Activated naive CD8-positive, alpha-beta T cell (primary cell): ENCODE data around the gene HAO1.

ENCODE experiments used
- H3K27ac Mint-ChIP-seq: one replicate; pipeline ENCODE4 v1.8.0; 2021; ENCODE audit warnings: mixed read lengths
- H3K27me3 Mint-ChIP-seq: one replicate; pipeline ENCODE4 v1.8.0; 2021; ENCODE audit warnings: mixed read lengths
- H3K36me3 Mint-ChIP-seq: one replicate; pipeline ENCODE4 v1.8.0; 2021; ENCODE audit warnings: mixed read lengths
- H3K4me1 Mint-ChIP-seq: one replicate; pipeline ENCODE4 v1.8.0; 2021; ENCODE audit warnings: low read depth, mixed read lengths
- H3K4me3 Mint-ChIP-seq: one replicate; pipeline ENCODE4 v1.8.0; 2021; ENCODE audit warnings: mild to moderate bottlenecking, mixed read lengths
- H3K9me3 Mint-ChIP-seq: one replicate; pipeline ENCODE4 v1.8.0; 2021; ENCODE audit warnings: low read depth, mixed read lengths

The HAO1 gene

DNA sequence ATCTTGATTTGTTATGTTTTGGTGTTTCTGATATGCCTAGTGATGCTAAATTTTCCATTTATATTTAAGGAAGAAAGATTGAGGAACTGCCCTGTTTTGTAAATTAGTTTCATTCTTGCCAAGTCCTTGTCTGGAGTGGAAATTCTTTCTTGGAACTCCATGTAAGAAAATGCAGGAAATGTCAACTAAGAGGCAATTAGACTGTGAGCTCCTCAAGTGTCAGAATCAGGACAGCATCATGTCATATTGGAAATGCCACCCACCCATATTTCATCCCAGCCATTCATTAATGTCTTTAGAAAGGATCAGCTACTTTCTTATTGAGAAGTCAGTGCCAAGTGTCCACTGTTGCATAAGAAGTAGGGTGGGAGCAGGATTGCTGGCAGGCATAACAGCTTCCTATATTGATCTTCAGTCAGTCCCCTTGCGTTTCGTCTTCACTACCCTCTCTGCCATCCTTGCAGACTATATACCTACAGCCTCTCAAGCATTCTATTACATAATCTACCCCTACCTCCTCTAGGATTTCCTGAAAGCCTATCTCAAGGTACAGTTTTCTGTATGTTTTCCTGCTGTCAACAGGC is 42.4 kb downstream of the HAO1 start:
- H3K27me3 Mint-ChIP-seq = peaks cover 5% of the 10 kb centered on the region
- no peak overlapping the region for H3K4me3 Mint-ChIP-seq
- H3K36me3 Mint-ChIP-seq = no peaks in the 10 kb centered on the region
- no peaks in the 10 kb centered on the region for H3K4me1 Mint-ChIP-seq
- H3K27ac Mint-ChIP-seq = no peak overlapping the region
- H3K9me3 Mint-ChIP-seq = no peaks in the 10 kb centered on the region

DNA sequence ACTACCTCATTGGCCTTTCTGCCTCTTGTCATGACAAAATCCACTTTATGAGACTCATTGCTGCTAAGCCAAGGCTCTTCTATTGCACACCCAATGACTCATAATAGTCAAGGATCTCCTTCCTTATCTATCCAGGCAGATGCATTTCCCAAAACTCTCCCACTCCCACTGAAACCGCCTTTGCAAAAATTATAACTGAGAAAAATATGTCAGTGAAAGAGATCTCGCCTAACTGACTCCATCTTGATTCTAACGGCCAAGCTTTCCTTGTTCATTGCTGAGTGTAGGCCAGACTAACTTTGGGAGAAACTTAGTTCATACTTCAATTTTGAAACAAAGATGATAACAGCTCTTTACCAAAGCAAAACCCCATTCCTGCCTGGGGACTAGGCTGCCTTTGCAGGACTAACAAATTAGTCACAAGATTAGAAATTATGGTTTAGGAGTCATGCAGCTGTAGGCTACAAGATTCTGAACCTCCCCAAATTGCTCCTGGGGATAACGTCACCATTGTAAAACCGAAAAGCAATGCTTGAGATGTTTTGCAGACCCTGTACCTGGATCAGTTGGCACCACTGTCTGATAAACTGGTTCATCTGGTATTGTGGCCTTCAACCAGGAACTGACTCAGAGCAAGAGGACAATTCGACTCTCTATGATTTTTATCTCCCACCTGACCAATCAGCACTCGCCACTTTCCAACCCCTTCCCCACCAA is 47.1 kb downstream of the HAO1 start:
- Mint-ChIP-seq H3K27me3 (peaks cover 5% of the 10 kb centered on the region), H3K9me3 (no peaks in the 10 kb centered on the region), H3K27ac (no peak overlapping the region), H3K4me3 (no peak overlapping the region), H3K4me1 (no peaks in the 10 kb centered on the region), H3K36me3 (no peaks in the 10 kb centered on the region)

DNA sequence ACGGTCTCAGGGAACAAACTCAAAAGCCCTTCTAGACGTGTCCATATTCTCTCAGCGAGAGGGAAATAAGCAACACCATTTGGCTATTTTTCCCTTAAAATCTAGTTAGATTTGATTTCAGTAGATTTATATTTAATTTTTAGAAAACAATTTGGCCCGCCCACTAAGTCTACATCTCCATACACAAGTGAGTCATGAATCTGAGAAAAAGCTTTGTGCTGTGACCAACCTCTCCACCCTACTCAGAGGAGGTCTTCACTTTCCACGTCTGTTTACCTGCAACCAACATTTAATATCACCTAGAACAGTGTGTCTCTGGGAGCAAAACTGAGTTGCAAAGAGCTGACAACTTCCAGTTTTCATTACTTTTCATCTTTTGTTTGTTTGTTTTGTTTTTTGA is 48.6 kb downstream of the HAO1 start:
- no peak overlapping the region for H3K4me3 Mint-ChIP-seq
- H3K4me1 Mint-ChIP-seq = no peaks in the 10 kb centered on the region
- peaks cover 5% of the 10 kb centered on the region for H3K27me3 Mint-ChIP-seq
- no peak overlapping the region for H3K27ac Mint-ChIP-seq
- H3K36me3 Mint-ChIP-seq = no peaks in the 10 kb centered on the region
- H3K9me3 Mint-ChIP-seq = no peaks in the 10 kb centered on the region

DNA sequence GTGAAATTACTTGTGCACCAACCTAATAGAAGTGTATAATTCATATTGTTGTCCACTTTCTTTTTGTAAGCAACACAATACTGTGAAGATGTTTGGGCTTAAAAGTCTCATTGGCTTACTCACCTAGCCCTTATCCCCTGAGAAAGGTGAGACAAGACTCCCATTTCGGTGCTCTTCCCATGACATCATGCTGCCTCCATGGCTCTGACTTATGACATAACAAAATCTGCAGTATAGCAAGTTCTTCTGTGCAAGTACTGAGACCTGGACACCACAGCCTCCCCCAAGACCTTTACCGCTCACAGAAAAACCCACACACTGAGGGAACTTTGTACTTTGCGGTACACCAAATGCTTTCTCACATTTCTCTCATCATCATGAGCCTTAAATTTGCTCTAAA is 50.5 kb downstream of the HAO1 start:
- Mint-ChIP-seq H3K4me1 (no peaks in the 10 kb centered on the region), H3K27me3 (peaks cover 2% of the 10 kb centered on the region), H3K4me3 (no peak overlapping the region), H3K9me3 (no peaks in the 10 kb centered on the region), H3K36me3 (no peaks in the 10 kb centered on the region), H3K27ac (no peak overlapping the region)

DNA sequence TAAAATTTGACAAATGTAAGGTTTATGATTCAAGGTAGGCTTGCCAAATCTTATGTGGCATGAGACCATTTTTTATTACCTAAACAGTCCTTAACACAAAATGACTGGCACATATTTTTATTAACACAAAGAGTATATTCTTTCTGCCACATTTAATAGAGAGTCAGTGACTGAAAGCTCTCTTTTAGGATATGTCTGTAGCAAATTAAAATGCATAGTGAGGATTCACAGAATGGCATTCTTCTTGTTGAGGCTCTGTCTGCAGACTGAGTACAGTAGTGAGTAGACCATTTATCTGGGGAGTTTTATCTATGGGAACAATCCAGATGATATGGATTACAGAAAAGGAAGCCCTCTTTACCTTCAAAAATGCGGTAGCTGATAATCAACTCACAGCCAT is 56.5 kb downstream of the HAO1 start:
- H3K4me3 Mint-ChIP-seq = no peak overlapping the region
- no peaks in the 10 kb centered on the region for H3K4me1 Mint-ChIP-seq
- H3K27ac Mint-ChIP-seq = no peak overlapping the region
- H3K27me3 Mint-ChIP-seq = peaks cover 2% of the 10 kb centered on the region
- no peaks in the 10 kb centered on the region for H3K9me3 Mint-ChIP-seq
- no peaks in the 10 kb centered on the region for H3K36me3 Mint-ChIP-seq

DNA sequence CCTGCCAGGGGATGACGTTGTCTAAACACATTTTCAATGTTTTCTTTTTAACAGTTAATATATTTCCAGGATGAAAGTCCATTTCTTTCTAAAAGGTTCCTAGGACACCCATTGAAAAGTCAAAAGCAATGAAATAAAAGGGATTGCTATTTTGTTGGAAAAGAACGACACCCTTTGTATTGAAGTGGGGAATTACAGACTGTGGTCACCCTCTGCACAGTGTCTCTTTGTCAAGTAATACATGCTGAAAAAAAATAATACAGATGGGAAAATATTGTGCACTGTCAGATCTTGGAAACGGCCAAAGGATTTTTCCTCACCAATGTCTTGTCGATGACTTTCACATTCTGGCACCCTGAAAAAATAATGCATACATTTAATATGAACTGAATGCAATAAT is 56.9 kb downstream of the HAO1 start:
- Mint-ChIP-seq H3K9me3 (no peaks in the 10 kb centered on the region), H3K4me1 (no peaks in the 10 kb centered on the region), H3K4me3 (no peak overlapping the region), H3K27me3 (peaks cover 3% of the 10 kb centered on the region), H3K36me3 (no peaks in the 10 kb centered on the region), H3K27ac (no peak overlapping the region)

DNA sequence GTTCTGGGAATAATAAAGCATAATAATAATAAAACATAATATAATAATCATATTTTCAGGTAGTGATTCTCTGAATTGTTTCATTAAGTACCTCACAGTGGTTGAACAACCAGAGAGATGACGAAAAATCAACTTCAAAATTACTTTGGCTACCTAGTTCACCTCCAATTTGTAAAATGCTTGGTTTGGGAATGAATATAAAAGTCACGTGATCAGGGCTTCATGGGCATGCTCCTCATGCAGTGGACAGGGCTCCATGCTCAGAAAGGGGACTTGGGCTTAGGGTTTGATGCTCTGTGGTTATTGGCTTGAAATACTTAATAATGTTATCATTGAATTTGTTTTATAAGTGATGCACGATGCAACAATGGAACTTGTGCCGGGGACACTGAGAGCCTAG is 58.2 kb downstream of the HAO1 start:
- H3K9me3 Mint-ChIP-seq = no peaks in the 10 kb centered on the region
- no peaks in the 10 kb centered on the region for H3K36me3 Mint-ChIP-seq
- H3K27ac Mint-ChIP-seq = no peak overlapping the region
- H3K4me3 Mint-ChIP-seq = no peak overlapping the region
- H3K27me3 Mint-ChIP-seq = peaks cover 3% of the 10 kb centered on the region
- no peaks in the 10 kb centered on the region for H3K4me1 Mint-ChIP-seq

DNA sequence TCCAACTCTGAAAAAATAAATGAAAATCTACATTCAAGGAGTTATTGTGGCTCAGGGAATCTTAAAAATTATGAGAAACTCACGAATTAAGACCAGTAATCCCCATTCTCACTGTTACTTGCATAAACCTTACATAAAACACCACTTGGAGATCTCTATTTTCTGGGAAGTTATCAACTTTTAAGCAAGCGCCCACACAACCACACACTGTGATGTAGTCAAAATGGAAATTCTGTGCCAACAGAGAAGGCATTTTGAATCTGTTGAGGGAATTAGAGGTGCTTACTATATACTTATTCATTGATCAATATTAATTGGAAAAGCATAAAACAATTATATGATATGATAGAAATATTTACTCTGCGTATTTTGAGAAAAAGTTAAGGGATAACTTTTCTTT is 58.7 kb downstream of the HAO1 start:
- H3K9me3 Mint-ChIP-seq = no peaks in the 10 kb centered on the region
- H3K36me3 Mint-ChIP-seq = no peaks in the 10 kb centered on the region
- H3K27me3 Mint-ChIP-seq = peaks cover 3% of the 10 kb centered on the region
- no peaks in the 10 kb centered on the region for H3K4me1 Mint-ChIP-seq
- H3K4me3 Mint-ChIP-seq = no peak overlapping the region
- H3K27ac Mint-ChIP-seq = no peak overlapping the region

DNA sequence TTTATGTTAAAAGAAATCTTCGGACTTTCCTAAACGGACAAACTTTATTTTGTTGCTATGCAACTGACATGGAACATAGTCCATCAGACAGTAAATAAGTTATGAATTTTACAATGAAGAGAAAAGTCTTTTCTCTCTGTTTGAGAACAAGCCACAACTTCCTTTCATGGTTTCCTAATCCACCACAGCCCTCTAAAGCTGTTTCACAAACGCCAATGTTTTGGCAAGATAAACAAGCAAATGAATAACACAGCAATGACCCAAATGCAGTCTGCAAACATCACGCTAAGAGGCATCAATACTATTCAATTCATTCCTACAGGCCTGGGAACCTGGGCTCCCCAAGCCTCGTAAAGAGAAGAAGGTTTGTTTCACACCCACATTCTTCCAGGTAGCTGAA is 60.4 kb downstream of the HAO1 start:
- Mint-ChIP-seq H3K9me3 (no peaks in the 10 kb centered on the region), H3K4me3 (no peak overlapping the region)

DNA sequence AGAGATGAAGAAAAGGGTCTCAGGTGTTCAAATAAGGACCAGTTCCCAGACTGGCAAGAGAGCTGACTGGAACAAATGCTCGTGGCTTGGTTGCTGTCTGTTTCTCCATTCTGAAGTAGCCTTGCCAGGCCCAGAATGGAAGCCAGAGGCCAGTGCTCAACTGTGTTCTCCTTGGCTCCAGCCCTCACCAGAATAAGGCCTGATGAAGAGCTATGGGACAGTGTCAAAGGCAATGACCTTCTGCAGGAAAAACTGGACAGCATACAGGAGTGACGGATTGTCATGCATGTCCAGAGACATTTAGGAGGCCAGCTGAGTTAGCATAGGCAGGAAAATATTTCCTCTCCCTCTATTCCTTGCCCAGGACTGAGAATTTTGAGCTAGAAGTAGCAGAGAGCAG is 72.2 kb downstream of the HAO1 start:
- H3K36me3 Mint-ChIP-seq = no peaks in the 10 kb centered on the region
- H3K4me3 Mint-ChIP-seq = no peak overlapping the region
- no peak overlapping the region for H3K27ac Mint-ChIP-seq
- H3K9me3 Mint-ChIP-seq = no peaks in the 10 kb centered on the region
- H3K27me3 Mint-ChIP-seq = peaks cover 3% of the 10 kb centered on the region
- no peaks in the 10 kb centered on the region for H3K4me1 Mint-ChIP-seq

More for the DNA sequence above, 60.4 kb downstream of the HAO1 start:
- Mint-ChIP-seq H3K36me3 (no peaks in the 10 kb centered on the region), H3K27me3 (peaks cover 3% of the 10 kb centered on the region), H3K4me1 (no peaks in the 10 kb centered on the region), H3K27ac (no peak overlapping the region)

DNA sequence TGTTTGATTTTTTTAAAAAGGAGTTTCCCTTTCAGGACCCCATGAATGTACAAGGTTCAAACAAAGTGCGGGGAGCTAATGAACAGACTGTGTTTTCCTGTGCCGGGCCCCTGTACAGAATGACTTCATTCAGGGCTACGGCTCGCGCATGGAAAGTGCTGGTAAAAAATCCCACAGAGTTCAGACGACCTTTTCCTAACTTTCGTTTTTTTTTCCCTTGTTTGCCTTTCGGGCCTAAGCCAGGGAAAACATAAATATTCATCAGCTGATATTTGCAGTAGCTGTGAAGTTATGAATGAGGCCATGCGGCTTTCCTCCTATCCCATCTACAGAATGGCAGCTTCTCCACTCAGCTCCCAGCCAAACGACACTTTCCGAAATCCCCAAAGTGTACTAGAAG is 74.0 kb downstream of the HAO1 start:
- Mint-ChIP-seq H3K27ac (no peak overlapping the region), H3K4me3 (no peak overlapping the region), H3K27me3 (peaks cover 3% of the 10 kb centered on the region), H3K4me1 (no peaks in the 10 kb centered on the region), H3K36me3 (no peaks in the 10 kb centered on the region), H3K9me3 (no peaks in the 10 kb centered on the region)

DNA sequence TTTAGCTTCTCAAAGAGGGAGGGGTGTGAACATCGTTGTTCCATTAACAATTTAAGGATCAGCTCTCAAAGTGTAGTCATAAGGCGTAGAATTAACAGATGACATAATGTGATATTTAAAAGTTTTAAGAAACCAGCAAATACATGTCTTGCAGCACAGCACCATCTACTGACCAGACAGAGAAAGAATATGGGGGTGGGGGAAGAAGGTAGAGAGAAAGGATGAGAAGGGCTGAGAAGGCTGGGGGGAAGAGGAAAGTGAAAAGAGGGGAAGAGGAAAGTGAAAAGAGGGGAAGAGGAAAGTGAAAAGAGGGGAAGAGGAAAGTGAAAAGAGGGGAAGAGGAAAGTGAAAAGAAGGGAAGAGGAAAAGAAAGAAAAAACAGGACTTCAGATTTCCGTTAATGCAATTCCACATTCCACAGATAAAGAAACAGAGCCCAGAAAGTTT is 80.9 kb downstream of the HAO1 start:
- no peaks in the 10 kb centered on the region for H3K9me3 Mint-ChIP-seq
- H3K27me3 Mint-ChIP-seq = peaks cover 3% of the 10 kb centered on the region
- H3K27ac Mint-ChIP-seq = no peak overlapping the region
- H3K36me3 Mint-ChIP-seq = no peaks in the 10 kb centered on the region
- no peaks in the 10 kb centered on the region for H3K4me1 Mint-ChIP-seq
- no peak overlapping the region for H3K4me3 Mint-ChIP-seq

DNA sequence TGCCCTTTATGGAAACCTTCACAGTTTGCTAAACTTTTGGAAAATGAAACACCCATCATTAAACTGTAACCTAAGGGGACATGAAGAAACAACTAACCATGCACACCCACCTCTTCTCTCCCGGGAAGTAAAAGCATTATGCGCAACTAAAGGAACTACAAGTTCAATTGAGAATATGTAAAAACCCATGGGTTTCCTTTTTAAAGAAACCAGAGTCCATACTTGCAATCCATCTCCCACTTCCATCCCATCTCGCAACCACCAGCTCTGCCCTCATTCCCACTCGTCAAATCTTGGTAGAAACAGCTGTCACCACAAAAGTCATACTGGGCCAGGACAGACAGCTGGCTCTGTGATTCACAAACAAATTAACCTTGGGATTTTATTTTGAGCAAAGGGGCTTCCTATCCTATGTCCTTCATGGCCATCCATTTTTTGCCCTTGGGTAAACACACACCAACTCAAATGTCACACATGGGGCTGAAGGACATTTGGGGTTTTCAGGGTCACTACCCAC is 81.5 kb downstream of the HAO1 start:
- H3K4me1 Mint-ChIP-seq = no peaks in the 10 kb centered on the region
- no peaks in the 10 kb centered on the region for H3K36me3 Mint-ChIP-seq
- no peak overlapping the region for H3K27ac Mint-ChIP-seq
- no peaks in the 10 kb centered on the region for H3K9me3 Mint-ChIP-seq
- H3K27me3 Mint-ChIP-seq = peaks cover 3% of the 10 kb centered on the region
- no peak overlapping the region for H3K4me3 Mint-ChIP-seq

DNA sequence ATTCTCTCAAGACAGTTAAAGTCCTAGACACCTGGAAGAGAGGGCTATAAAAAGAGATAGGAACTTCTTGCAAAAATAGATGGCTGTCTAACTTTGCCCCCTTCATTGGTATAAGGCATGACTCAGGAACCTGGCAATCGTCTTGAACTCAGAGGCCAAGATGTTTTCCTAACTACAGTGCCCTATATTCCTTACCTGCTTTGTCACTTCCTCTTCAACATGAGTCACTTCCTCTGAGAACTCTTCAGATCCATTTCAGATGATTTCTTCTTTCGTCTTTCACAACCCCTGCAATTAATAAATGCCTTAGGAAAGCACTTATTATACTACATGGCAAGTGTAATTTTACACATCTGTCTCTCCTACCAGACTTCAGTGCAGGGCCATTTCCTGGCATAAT is 83.5 kb downstream of the HAO1 start:
- no peak overlapping the region for H3K27ac Mint-ChIP-seq
- H3K36me3 Mint-ChIP-seq = no peaks in the 10 kb centered on the region
- H3K4me3 Mint-ChIP-seq = no peak overlapping the region
- no peaks in the 10 kb centered on the region for H3K4me1 Mint-ChIP-seq
- H3K9me3 Mint-ChIP-seq = no peaks in the 10 kb centered on the region
- H3K27me3 Mint-ChIP-seq = peaks cover 3% of the 10 kb centered on the region

DNA sequence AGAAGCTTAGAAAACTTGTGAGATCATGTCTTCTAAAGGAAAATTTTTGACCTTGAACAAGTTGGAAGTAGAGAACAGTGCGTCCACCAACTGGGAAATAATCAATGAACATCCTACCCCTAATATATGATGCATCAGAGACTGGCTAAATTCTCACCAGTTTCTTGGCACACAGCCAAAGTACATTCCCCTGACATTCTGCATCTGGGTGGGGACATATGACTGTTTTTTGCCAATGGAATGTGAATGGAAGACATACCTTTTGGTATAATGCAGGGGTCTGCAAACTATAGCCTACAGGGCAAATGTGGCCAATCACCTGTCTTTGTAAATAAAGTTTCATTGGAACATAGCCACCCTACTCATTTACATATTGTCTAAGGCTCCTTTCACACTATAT is 84.7 kb downstream of the HAO1 start:
- Mint-ChIP-seq H3K27me3 (peaks cover 7% of the 10 kb centered on the region), H3K4me1 (no peaks in the 10 kb centered on the region), H3K36me3 (no peaks in the 10 kb centered on the region), H3K27ac (no peak overlapping the region), H3K9me3 (no peaks in the 10 kb centered on the region), H3K4me3 (no peak overlapping the region)

DNA sequence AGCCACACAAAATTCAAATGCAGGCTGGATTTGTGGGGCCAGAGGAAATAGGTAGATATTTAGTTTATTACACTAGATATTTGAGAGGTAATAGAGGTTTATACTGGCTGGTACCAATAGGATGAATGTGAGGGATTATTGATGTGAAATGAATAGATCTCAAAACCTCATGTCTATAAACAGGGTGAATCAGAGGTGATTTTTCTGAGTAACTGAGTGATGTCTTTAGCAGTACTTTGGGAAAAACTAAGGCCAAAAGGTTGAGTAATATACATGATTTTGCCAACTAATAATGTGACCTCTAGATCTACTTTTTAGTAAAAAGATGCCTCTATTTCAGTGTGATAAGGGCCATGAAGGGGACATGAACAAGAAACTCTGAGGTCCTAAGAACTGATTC is 86.8 kb downstream of the HAO1 start:
- H3K4me1 Mint-ChIP-seq = no peaks in the 10 kb centered on the region
- no peak overlapping the region for H3K27ac Mint-ChIP-seq
- H3K36me3 Mint-ChIP-seq = no peaks in the 10 kb centered on the region
- no peak overlapping the region for H3K4me3 Mint-ChIP-seq
- peaks cover 13% of the 10 kb centered on the region for H3K27me3 Mint-ChIP-seq
- no peaks in the 10 kb centered on the region for H3K9me3 Mint-ChIP-seq
